HL-60 (cell line): ENCODE data around the gene SPATA17.

Source experiments
- POLR2AphosphoS5 ChIP-seq: IDR thresholded peaks from 2 replicates; pipeline ENCODE4 v1.6.1; 2012; ENCODE audit warnings: low read depth
- REST ChIP-seq: IDR thresholded peaks from 2 replicates; pipeline ENCODE4 v1.6.1; 2012; ENCODE audit warnings: low read depth; ENCODE audit not compliant: insufficient replicate concordance
- SPI1 ChIP-seq: IDR thresholded peaks from 2 replicates; pipeline ENCODE4 v1.6.1; 2012; ENCODE audit warnings: low read depth, mild to moderate bottlenecking, borderline replicate concordance
- TF ChIP-seq, protein P1 (sequence below): IDR thresholded peaks from one replicate; pipeline ENCODE4 v1.5.1; 2011; ENCODE audit warnings: low read length, control low read depth, inconsistent platforms; ENCODE audit not compliant: insufficient read depth

DNA sequence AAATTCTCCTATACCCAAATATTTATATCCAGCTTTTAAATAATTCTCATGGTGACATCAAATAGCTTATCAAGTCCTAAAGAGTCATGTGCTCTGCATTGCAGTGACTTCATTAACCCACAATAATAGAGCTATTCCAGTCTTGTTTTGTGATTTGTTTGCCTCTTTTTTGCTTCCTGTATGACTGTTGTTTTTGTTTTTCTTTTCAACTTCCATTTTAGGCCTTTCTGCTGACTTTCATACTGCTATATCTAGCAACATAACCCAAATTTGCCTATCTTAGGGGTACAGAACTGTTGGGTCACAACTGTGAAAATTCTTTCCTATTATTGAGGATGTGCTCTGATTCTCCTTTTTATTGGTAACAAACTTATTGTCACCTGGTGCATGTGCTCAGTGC, 30.3 kb downstream of the SPATA17 start:
- TF ChIP-seq POLR2AphosphoS5 = no peak
- TF ChIP-seq, protein P1, sequence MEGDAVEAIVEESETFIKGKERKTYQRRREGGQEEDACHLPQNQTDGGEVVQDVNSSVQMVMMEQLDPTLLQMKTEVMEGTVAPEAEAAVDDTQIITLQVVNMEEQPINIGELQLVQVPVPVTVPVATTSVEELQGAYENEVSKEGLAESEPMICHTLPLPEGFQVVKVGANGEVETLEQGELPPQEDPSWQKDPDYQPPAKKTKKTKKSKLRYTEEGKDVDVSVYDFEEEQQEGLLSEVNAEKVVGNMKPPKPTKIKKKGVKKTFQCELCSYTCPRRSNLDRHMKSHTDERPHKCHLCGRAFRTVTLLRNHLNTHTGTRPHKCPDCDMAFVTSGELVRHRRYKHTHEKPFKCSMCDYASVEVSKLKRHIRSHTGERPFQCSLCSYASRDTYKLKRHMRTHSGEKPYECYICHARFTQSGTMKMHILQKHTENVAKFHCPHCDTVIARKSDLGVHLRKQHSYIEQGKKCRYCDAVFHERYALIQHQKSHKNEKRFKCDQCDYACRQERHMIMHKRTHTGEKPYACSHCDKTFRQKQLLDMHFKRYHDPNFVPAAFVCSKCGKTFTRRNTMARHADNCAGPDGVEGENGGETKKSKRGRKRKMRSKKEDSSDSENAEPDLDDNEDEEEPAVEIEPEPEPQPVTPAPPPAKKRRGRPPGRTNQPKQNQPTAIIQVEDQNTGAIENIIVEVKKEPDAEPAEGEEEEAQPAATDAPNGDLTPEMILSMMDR = no peak
- no peak for TF ChIP-seq REST
- no peak for TF ChIP-seq SPI1
